Gastrocnemius medialis (tissue), 4 donors: Measurements from ENCODE around the gene NRM. TPM values are rescaled to one million over a fixed set of nuclear protein-coding genes. Genes with fewer than 3 reads are reported as not detected.
A peak's percentile ranks its signal among the peaks of the same experiment; 100 is the strongest.

Experiments used
- ATAC-seq, 2 donors: fragments of 150-250 bp; one replicate each; pipeline ENCODE4 v1.9.1; 2016
- DNase-seq, 2 donors: peaks; one replicate each; pipeline ENCODE4 v3.0.0-alpha.2; 2019
- H3K27ac ChIP-seq, 4 donors: fragments of 200-600 bp; sonication (generic); 1 replicate in 1 of 4; 2 replicates in 3 of 4; pipeline ENCODE4 v1.5.1; 2016 to 2018; ENCODE audit warnings: mild to moderate bottlenecking in 2 of 4, moderate library complexity in 1 of 4
- H3K27me3 ChIP-seq, 3 donors: fragments of 200-600 bp; sonication (generic) in 2 of 3; 1 replicate in 1 of 3; 2 replicates in 2 of 3; pipeline versions ENCODE4 v1.5.1 to v1.6.0; 2016 to 2019; ENCODE audit warnings: mild to moderate bottlenecking in 1 of 3, moderate library complexity in 1 of 3
- H3K36me3 ChIP-seq, 2 donors: fragments of 200-600 bp; sonication (generic) in 1 of 2; one replicate each; pipeline ENCODE4 v1.5.1; 2017 to 2018
- H3K4me1 ChIP-seq, 2 donors: fragments of 200-600 bp; sonication (generic) in 1 of 2; one replicate each; pipeline ENCODE4 v1.5.1; 2016 to 2017; ENCODE audit warnings: mild to moderate bottlenecking in 2 of 2
- H3K4me3 ChIP-seq, 4 donors: fragments of 200-600 bp; sonication (generic) in 3 of 4; 1 replicate in 1 of 4; 2 replicates in 3 of 4; pipeline ENCODE4 v1.5.1; 2016 to 2019; ENCODE audit warnings: mild to moderate bottlenecking in 2 of 4
- H3K9me3 ChIP-seq, 3 donors: fragments of 200-600 bp; sonication (generic) in 2 of 3; 1 replicate in 1 of 3; 2 replicates in 2 of 3; pipeline ENCODE4 v1.5.1; 2016 to 2019
- CTCF ChIP-seq, 5 experiments: fragments of 450-650 bp in 3 of 5; fragments of 200-600 bp in 2 of 5; sonication (generic) in 2 of 5; IDR thresholded peaks in 4 of 5; conservative IDR thresholded peaks in 1 of 5; 1 replicate in 4 of 5; 2 replicates in 1 of 5; pipeline ENCODE4 v1.5.1; 2016 to 2019; ENCODE audit warnings: antibody characterized with exemption in 5 of 5, mild to moderate bottlenecking in 3 of 5, moderate library complexity in 3 of 5
- POLR2A ChIP-seq, 2 donors: fragments of 450-650 bp; IDR thresholded peaks; one replicate each; pipeline ENCODE4 v1.6.1; 2017; ENCODE audit warnings: antibody characterized with exemption in 2 of 2, mild to moderate bottlenecking in 2 of 2, moderate library complexity in 2 of 2
- in situ Hi-C, 4 donors: fragments of 200-750 bp; cut with MboI; loops; one replicate each; pipeline versions ENCODE4 v1.15.0 to v1.8.0; 2017; ENCODE audit warnings: low sequenced_read_pairs in 4 of 4
- intact Hi-C: fragments of 100-400 bp; cut with DNase I; formaldehyde crosslinking; loops from one replicate; pipeline ENCODE4 v1.15.1; 2023; ENCODE audit warnings: low total_unique reads
- total RNA-seq, 4 donors: library from RNA; depleted of rRNA; stranded (reverse); fragments of >200 nt; gene quantifications; one replicate each; pipeline versions ENCODE4 v1.1.0 to v1.2.3, GENCODE V29; 2016

The NRM gene
- total RNA-seq, 4 donors from 2014 or later: 0.32 to 2.0 (median 1.4) TPM

DNA sequence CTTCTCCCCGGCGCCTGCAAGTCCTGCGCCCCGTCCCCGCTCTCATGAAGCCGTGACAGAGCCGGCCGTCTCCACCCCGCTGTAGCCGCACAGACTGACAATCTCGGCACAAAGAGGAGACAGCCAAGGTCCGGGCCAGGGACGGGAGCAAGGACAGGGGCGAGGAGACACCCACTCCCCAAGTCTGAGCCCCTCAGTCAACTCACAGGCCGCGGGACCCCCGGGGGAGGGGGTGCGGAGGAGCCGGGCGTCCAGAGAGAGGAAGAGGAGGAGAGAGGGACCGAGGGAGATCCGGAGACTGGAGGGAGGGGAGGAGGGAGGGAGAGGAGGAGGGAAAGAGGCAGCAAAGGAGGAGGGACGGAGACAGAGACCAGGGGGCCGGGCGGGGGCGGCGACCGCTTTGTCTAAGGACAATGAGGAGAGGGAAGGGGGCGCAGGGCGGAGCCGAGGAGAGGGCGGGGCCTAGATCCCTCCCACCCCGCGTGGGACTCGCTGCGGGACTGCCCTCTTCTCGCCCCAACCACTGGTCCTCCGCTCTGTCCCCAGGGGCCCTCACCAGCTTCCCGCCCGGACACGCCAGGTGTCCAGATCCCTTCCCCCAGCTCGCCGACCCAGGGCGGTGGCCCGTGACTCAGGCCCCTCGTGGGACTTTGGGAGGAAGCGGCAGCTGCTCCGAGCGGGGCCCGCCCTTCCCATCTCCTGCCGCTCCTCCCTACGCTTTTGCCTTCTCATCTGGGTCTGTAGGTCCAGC is 3.7 kb downstream of the NRM start:
- no peak for TF ChIP-seq CTCF (IDR thresholded peaks at IDR 0.05 in 4 of 5, conservative IDR thresholded peaks at IDR 0.05 in 1 of 5)
- TF ChIP-seq POLR2A (IDR thresholded peaks at IDR 0.05): peak; percentile 66 to 70
- Histone ChIP-seq H3K4me3 (peak overlapping the region; percentile 67 to 97 (median 96)), H3K27ac (peak overlapping the region; percentile 93 to 99 (median 97)), H3K36me3 (peaks cover 0 to 4% of the 10 kb centered on the region in 2 donors), H3K9me3 (no peaks in the 10 kb centered on the region), H3K27me3 (peaks cover 0 to 2% (median 0%) of the 10 kb centered on the region in 3 donors), H3K4me1 (peaks cover 39 to 40% of the 10 kb centered on the region in 2 donors)
- in situ Hi-C loops: loop anchor here in 1 of 4 donors (10.0 kb wide), 1 partner anchor 138 kb away; no protein-coding TSS in a partner anchor
- intact Hi-C loops: loop anchor here (1.0 to 5.0 kb wide), 3 partner anchors 30 to 510 kb away; partner anchors contain the start of genes DDR1 and MDC1
- peak; percentile 89 to 94 for DNase-seq
- ATAC-seq: peak; percentile 47 to 60

DNA sequence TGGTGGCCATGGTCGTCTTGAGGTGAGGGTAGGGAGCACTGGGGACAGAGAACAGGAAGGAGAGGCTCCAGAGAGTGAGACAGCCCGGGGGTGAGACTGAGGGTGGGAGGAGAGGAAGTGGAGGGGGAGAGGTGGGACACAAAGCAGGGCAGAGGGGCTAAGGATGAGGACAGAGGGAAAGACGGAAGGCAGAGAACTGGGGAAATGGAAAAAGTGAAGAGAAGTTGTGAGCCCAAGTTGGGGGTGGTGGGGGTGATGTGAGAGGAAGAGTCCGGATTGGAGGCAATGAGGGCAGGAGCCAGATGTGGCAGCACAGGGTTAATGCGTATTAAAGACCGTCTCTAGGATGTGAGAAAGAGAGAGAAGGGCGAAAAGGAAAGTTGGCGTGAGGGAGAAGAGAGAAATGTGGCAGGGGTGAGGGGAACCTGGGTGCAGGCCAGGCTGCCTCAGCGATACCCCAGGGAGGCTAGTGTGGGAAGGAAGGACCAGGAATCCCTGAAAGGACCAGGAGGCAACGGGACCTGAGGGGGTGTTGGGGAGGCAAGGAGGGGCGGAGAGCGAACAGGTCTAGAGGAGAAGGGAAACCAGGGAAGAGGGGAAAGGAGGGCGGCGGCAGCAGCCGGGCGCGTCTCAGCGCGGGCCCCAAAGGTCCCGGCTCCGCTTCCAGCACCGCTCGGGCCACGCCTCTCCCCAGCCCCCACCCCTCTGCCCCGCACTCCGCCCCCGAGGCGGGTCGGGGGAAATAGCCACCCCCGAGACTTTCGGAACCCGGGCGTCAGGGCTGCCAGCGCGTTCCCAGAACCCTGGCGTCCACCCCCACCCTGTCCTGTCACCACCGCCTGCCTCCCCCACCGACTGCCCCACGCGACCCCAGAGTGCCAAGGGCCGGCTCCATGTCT is 4.5 kb downstream of the NRM start, which contains the start of gene PPP1R18:
PPP1R18 (minus strand) TSS at position 637 of the 899 bp plus-strand sequence; CDS start at position 10, 627 bp downstream.
- TF ChIP-seq CTCF (IDR thresholded peaks at IDR 0.05 in 4 of 5, conservative IDR thresholded peaks at IDR 0.05 in 1 of 5): no peak
- peak; percentile 13 to 35 for TF ChIP-seq POLR2A (IDR thresholded peaks at IDR 0.05)
- Histone ChIP-seq H3K4me1 (peaks cover 39 to 45% of the 10 kb centered on the region in 2 donors), H3K27me3 (peaks cover 0 to 2% (median 0%) of the 10 kb centered on the region in 3 donors), H3K27ac (peak within 1 kb of the TSS; percentile 93 to 99 (median 97)), H3K36me3 (peaks cover 0 to 4% of the 10 kb centered on the region in 2 donors), H3K9me3 (no peaks in the 10 kb centered on the region), H3K4me3 (peak within 1 kb of the TSS; percentile 67 to 97 (median 96))
- peak; percentile 4 to 18 for ATAC-seq
- intact Hi-C loops: loop anchor here (5.0 kb wide), 2 partner anchors 196 to 511 kb away; partner anchors contain the start of gene DDR1
- in situ Hi-C loops: loop anchor here in 1 of 4 donors (10.0 kb wide), 1 partner anchor 139 kb away; no protein-coding TSS in a partner anchor
- DNase-seq: peak; percentile 60 to 69

- intact Hi-C loops (loop anchor here (5.0 kb wide), 2 partner anchors 197 to 512 kb away; partner anchors contain the start of gene DDR1), in situ Hi-C loops (loop anchor here in 1 of 4 donors (10.0 kb wide), 1 partner anchor 139 kb away; no protein-coding TSS in a partner anchor)
- H3K4me1 ChIP-seq: peaks cover 37 to 42% of the 10 kb centered on the region in 2 donors
These were observed 5.4 kb downstream of the NRM start for GRCh38 chr6:30685157-30686008.

More at GRCh38 chr6:30685157-30686008, 5.4 kb downstream of the NRM start:
- H3K4me3 ChIP-seq: peak overlapping the region; percentile 67 to 97 (median 96)
- H3K27ac ChIP-seq: peak overlapping the region; percentile 93 to 99 (median 97)
- H3K27me3 ChIP-seq: peaks cover 0 to 2% (median 0%) of the 10 kb centered on the region in 3 donors
- ATAC-seq (no peak), DNase-seq (no peak)
- no peak for TF ChIP-seq CTCF (IDR thresholded peaks at IDR 0.05 in 4 of 5, conservative IDR thresholded peaks at IDR 0.05 in 1 of 5)
- no peak for TF ChIP-seq POLR2A (IDR thresholded peaks at IDR 0.05)
- peaks cover 0 to 4% of the 10 kb centered on the region in 2 donors for H3K36me3 ChIP-seq
- H3K9me3 ChIP-seq: no peaks in the 10 kb centered on the region
